ENCODE data around the gene CFAP100.

Gene CFAP100

DNA sequence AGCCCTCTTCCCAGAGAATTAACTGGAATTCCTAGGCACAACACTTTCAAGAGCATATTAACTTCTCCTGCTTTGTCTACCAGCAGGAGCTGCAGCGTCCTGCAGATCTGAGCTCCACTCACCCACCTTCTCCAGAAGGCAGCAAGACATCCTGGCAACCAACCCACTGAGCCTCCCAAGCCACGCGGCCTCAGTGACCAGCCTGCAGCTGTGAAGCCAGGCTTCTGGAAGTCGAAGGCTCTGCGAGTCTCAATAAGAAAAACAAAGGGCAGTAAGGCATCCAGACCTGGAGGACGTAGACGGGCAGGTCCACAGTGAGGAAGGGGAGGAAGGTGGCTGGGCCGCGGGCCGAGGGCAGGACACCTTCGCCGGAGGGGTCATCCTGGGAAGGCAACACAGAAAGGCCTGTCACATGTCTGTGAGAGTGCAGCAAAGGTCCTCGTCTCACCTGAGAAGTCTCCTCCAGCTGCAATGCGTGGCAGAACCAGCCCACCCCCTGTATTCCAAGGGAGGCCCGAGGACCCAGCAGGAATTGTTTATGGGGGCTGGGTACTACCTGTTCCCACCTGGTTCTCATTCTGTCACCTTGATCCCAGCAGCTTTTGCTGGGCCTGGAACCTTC lies 44.7 kb downstream of the CFAP100 start:
- in situ Hi-C loops (cut with MboI; ENCODE audit: low sequenced_read_pairs): no loop called here

DNA sequence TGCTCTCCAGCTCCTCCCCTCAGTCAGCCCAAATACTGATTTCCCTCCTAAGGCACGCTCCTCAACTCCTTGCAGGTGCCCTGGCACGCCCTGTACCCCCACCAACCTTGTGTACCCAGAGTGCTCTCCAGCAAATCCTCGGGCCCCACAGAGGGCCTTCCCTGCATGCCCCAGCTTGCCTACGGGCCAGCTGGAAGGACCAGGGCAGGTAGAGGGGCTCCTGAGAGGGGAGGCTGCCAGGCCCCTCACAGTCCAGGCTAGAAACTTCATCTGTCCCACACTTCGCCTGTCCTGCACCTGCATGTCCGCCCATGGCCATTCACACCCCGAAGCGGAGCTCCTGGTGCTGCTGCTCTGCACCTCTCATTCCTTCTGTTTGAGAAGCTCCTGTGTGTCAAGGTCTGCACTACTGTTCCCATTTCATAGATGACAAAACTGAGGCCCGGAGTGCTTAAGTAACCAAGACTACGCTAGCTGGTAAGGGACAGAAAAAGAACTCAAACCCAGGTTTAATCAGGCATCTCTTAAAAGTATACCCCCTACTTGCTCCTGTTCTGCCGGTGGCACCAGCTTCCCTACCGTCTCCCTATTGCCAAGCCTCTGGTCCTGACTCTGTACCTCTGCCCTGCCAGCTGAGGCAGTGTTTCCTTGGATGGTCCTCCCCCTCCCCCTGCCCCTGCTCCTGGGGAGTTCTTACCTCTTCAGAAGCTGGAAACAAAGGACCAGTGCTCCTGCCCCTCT lies 45.4 kb downstream of the CFAP100 start:
- in situ Hi-C loops (cut with MboI; ENCODE audit: low sequenced_read_pairs): no loop called here

DNA sequence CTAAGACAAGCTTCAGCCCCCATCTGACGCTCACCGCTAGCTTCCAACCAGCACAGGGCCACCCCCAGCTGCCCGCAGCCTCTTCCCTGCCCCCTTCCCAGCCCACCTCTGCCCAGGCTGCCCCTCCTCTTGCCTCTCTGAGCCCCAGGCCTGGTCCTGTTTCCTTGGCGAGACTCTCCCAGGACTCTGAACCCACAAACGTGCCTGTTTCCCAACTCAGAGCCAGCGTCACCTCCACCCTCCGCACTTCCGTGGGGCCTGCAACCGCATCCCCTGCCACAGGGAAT lies 45.9 kb downstream of the CFAP100 start:
- in situ Hi-C loops (cut with MboI; ENCODE audit: low sequenced_read_pairs): no loop called here

DNA sequence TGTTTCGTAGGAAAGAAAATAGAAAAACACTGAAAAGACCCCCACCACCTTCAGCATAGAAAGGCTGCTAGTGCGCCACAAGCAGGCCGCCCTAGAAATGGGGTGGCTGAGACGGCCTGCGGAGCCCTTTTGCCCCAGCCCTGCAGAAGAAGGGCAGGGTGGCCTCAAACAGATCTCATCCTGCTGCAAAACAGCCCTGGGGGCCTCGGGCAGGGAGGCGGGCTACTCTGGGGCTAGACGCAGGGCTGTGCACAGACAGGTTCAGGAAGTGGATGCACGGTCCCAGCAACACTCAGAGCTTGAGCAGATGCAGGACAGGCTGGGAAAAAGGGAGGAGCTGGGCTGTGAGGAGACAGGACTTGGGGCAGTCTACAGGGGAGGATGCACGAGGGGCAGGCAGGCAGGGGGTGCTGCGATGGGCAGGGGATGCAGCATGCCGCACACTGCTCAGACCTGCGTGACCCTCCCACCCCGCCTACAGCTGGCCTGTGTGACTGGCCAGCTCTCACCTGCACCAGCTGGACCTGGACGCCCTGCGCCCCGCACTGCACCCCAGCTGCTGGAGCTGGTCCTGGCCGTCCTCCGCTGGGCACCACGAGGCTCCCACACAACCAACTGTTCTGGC lies 46.7 kb downstream of the CFAP100 start:
- in situ Hi-C loops (cut with MboI; ENCODE audit: low sequenced_read_pairs): no loop called here

DNA sequence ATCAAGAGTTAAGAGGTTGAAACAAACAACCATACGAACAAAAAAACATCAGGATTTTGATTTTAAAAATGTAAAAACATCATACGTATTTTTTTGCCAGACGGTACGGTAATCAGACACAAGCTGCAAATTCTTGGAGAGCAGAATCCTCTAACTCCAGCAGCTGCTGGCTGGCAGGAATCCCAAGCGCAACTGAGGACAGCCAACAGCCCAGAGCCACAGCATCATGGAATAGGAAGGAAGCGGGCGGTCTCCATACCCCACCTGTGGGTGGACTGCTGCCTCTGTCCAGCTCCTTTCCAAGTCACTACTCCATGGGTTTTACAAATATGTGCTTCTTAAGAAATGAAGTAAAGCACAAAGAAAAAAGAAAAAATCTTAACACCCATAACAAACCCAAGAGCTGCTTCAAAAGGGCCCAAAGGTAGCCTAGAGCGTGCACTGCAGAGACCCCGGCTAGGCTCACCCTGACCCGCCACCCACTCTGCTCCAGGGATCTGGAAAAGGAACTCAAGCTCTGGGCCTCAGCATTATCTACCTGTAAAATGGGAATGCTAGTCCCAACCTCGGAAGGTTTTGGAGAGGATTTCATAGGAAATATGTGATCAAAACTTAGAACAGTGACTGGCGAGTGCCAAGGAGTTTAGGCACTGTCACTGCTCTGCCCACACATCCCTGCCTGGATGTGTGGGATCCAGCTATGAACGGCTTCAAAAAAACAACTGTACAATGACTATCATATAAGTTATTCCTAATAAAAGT lies 47.6 kb downstream of the CFAP100 start:
- in situ Hi-C loops (cut with MboI; ENCODE audit: low sequenced_read_pairs): no loop called here

DNA sequence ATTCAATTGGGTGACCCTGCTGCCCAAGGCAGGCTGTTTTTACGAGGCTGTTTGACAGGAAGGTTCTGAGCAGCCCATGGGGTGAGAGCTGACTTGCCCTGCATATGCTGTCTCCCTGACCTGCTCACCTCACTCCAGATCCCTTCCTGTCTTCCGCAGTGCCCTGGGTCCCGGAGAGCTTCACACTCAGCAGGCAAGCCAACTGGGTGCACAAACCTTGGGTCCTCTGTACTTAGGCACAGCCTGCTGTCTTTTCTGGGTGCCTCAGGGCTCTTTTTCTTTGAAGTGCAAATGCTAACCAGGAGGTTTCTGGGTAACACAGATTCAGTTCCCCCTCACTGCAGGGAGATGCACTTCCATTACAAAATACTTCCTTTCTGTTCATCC lies 48.1 kb downstream of the CFAP100 start:
- in situ Hi-C loops (cut with MboI; ENCODE audit: low sequenced_read_pairs): no loop called here

DNA sequence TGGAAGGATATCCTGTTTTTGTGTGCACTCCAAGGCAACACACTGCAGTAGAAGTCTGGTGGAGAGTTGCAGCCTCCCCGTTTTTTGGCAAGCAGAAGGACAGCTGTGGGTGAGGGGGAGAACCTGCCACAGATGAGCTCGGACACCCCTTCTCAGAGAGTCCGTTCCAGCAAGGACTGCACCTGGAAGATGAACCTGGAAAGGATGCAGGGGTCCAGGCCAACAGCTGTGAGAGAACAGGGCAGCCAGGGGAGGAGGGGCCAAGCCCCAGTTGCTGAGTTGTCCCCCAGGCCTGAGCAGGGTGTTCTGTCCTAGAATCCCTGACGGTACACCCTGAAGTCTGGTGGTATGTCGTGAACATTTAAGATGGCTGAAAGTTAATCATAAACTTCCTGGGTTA lies 50.8 kb downstream of the CFAP100 start:
- in situ Hi-C loops (cut with MboI; ENCODE audit: low sequenced_read_pairs): no loop called here

DNA sequence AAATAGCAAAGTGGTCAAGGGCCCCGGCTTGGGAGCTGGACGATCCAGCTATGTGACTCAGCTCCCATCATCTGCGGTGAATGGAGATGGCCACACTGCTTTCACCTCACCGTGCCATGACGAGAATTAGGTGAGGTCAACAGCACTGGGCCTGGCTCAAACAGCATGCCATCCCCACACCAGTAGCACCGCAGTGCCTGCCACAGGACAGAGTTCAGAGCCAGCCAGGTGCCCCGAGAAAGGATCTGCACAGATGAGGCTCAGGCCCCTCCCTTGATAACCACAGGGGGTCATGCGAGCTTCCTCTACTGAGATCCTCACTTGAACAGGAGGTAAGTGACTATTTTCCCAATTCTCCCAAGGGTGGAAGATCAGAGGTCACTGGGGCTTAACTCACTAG lies 51.6 kb downstream of the CFAP100 start:
- in situ Hi-C loops (cut with MboI; ENCODE audit: low sequenced_read_pairs): no loop called here

DNA sequence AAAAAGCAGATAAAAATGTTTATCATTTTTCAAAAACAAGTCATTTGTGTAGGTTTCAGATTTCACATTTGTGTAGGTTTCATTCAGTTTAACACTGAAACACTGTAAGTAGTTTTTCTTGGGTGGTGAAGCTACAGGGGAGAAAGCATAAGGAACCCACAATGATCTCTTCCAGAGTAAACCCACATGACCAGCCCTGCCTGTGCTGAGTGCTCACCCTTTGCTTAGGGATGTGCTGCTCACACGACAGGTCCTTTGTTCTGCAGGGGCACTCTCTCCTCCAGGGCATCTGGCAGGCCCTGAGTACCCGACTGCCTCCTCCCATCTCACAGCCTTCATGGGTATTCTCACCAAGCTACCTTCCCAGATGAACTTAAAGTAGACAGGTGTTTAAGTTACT lies 52.1 kb downstream of the CFAP100 start:
- in situ Hi-C loops (cut with MboI; ENCODE audit: low sequenced_read_pairs): no loop called here

DNA sequence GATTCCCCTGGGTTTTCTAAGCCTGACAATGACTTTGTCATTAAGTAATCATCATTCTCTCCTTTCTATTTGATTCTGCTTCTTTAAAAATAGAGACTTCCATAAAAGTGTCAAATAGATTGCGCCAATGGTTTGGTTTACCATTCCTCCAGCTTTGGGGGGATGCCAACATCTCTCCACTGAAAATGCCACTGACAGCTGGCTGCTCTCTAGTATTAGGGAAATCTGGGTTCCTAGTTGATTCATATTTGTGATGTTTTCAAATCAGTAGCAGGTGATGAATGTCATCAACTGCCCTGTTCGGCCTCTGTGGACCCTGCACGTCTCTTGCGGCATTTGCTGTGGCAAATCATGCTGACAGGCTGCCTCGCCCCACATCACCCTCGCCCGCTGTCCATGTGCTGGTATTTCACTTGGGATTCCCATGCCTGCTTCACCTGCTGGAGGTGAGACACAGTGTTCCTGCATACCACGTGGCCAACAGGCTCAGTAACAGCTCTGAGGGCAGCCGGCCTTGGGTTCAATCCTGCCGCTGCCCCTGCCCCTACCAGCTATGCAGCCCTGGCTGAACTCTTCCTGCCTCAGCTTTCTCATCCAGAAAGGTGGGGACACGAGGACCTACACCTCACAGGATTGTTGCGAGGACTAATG lies 52.9 kb downstream of the CFAP100 start:
- in situ Hi-C loops (cut with MboI; ENCODE audit: low sequenced_read_pairs): no loop called here

DNA sequence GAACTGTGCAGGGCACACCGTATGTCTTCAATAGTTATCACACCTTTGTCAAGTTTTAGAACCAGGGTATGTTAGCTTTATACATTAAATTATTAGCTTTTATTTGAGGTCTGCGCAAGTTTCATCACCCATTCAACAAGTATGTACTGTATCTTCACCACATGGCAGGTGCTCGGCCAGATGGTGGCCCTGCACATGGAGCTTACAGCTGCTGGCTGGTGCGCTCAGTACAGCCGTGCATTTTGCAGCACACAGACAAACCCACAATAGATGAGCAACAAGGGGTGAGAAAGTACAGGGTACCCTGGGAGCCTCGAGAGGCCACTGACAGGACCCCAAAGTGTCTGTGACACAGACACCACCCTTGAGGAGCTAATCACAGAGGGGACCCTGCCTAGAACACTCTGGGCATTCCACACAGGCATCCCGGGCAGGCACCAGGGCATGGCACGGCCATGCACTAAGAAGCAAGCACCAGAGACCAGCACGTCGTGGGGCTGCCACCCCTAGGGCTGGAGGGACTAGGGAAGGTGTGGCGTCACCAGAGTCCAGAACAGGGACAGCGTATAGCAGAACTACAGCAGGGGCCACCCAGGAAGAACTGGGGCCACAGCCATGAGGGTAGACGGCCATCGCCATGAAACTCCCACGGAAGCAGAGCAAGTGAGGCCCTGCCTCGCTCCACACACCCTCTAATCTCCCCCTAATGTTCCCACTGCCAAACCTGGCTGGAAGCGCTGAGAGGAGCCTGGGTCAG lies 53.6 kb downstream of the CFAP100 start:
- in situ Hi-C loops (cut with MboI; ENCODE audit: low sequenced_read_pairs): no loop called here

DNA sequence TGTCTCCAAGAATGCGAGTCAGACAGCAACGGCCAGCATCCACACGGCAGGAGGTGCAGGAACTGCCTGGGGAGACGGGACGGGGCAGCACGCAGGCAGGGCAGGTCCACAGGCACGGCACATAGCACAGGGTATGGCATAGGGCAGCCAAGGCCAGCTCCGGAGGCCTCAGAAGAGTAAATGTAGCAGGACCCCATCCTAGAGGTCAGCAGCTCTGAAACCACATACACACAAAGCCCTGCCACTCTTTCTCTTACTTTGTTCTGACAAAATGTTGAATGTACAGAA lies 54.1 kb downstream of the CFAP100 start:
- in situ Hi-C loops (cut with MboI; ENCODE audit: low sequenced_read_pairs): no loop called here

DNA sequence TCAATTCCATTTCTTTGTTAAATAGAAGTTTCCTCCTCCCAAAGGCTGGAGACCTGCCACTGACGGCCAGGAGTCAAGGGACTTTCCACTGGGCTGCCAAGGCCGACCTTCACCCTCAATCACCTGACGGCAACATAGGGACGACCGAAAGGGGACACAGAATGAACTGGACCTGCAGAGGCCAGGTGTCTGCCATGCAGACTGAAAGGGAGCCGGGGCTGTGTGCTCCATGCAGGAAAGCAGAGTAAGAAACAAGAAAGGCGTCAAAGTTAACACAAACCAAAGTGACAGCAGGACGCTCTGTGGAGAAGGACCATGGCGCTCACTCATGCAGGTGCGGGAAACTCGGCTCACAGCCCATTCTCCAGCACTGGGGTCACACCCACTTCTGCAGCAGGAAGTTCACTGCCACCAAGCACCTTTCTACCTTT lies 54.9 kb downstream of the CFAP100 start:
- in situ Hi-C loops (cut with MboI; ENCODE audit: low sequenced_read_pairs): no loop called here

DNA sequence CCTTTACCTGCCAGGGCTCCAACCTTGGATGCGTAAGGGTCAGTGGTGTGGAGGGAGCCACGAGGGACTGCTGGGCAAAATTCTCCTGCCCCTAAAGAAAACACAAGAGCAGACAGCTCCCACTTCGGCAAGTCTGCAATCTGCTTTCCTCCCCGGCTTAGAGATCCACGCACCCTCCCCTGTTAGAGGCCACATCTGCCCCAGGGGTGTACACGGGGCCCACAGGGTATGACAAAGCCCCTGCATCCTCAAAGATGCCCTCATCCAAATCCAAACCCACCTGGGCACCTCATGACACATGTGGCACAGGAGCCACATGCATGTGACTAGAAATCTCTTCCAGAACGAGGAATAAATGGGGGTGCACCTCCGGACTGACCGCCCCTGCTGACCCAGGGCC lies 55.5 kb downstream of the CFAP100 start:
- in situ Hi-C loops (cut with MboI; ENCODE audit: low sequenced_read_pairs): no loop called here

DNA sequence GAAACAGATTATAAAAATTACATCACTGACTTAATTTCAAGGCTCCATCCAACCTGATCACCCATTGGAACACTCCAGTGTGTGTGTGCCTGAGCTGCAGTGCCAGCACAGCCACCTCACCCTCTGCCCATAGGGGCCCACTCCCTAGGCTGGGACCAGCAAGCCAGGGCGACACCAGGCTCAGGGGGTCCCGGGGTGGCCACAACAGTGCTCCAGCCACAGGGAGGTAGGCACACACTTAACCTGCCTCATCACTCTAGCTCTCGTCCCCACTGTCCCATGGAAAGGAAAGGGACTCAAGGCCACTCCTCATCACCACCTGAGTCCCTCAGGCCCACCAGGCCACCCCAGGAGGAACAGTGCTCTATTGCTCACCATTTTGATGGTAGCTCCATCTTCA lies 56.0 kb downstream of the CFAP100 start:
- in situ Hi-C loops (cut with MboI; ENCODE audit: low sequenced_read_pairs): no loop called here

DNA sequence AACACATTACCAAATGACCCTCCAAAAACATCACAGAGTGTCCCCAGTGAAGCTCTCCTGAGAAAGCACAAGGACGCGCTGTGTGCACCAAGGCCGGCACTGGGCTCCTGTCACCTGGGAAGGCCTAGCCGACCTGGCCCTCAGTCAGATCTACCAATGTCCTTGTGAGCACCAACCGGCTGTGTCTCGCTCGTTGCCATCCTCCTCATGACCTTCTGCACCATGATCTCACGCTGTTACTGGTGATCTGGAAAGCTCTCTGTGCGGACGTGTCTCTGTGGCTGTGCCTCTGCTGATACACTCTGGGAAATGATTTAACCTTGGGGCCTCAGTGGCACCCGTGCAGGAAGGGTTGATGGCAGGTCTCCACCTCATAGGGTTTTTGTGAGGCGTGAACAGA lies 56.8 kb downstream of the CFAP100 start:
- in situ Hi-C loops (cut with MboI; ENCODE audit: low sequenced_read_pairs): no loop called here

DNA sequence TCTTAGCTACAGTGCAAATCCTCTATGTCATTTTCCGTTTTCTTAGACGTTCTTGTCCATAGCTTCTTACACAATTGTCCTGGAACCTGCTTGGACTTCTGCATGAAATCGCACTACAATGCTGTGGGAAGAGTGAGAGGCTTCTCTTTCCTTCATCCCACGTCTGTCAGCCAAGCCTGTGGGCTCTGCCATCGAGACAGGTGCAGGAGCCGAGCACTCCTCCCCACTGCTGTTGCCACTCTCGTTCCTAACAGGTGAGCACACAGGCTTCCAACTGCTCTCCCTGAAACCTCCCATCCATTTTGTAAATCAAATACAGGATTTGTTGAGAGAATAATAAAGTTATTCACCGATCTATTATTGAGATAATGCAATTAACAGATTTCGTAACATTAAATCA lies 57.5 kb downstream of the CFAP100 start:
- in situ Hi-C loops (cut with MboI; ENCODE audit: low sequenced_read_pairs): no loop called here

DNA sequence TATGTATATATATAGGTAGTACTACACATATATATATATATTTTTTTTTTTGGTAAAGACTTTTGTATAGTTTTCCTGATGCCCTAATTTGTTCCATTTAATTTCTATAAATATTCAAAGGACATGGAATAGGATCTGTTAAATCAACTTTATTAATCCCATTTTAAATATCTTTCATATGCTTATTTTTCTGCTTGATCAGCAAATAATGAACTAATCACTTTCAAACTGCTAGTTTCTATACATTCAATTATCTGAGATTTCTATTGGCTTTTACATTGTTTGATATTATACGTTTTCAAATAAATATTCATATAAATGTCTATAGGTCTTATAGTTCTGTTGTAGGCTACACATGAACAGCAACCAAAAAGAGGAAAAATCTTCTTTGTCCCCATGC lies 59.3 kb downstream of the CFAP100 start:
- in situ Hi-C loops (cut with MboI; ENCODE audit: low sequenced_read_pairs): no loop called here

DNA sequence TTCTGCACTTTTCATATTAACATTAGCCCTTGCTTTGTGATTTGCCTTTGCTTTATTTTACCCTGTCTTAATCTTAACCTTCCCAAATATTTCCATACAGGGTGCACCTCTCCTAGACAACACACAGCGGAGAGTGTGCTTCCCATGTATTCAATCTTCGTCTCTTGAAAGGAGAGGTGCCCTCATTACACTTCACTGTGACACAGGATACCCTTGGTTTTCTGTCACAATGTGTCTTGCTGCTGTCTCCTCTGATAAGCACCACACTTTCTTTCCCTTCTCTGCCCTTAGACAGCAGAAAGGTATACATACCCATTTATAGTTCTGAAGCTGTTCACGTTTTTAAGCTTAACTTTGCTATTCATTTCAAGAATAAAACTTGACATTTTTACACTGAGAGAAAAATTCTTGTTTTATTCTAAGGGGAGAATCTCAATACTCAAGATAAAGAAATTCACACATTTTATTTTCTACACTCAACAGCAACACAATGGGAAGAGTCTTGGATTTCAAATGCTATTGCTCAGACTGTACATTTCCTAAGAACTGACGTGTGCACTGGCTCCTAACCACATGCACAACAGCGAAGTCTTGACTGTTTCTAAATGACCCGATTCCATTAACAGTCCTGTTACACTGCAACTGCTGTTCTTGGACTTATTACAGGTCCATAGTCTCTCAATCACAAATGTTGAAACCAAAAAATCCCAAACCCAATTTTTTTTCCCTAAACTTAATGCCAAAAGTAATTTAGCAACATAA lies 59.9 kb downstream of the CFAP100 start:
- in situ Hi-C loops (cut with MboI; ENCODE audit: low sequenced_read_pairs): no loop called here

DNA sequence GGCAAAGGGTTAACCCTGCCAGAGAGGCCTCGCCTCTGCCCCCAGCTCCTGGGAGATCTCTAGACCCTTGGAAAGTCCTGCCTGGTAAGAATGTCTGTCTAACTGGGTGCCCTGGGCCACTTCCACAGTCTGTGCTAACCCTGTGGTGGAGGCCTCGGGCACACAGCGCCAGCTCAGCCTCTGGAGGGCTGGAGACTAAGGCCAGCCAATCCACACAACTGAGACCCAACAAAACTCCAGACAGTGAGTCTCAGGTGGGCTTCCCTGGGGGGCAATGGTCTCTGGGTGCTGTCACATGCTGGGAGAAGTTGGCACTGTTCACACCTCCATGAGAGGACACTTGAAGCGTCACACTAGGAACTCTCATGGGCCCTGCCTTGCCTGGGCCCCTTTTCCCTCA lies 61.5 kb downstream of the CFAP100 start:
- in situ Hi-C loops (cut with MboI; ENCODE audit: low sequenced_read_pairs): no loop called here

All from hTERT RPE-1 (cell line).